Astrocyte of the cerebellum (primary cell): Measurements from ENCODE around the gene AKT3.
"Not testable (repeated sequence)": the region's sequence is repeated elsewhere in the genome, so short reads cannot be mapped to it uniquely, and the experiment has no call there.

Experiments
- DNase-seq: peaks from one replicate; pipeline ENCODE4 v3.0.0-alpha.2; 2011; ENCODE audit warnings: low read depth
- H3K4me3 ChIP-seq: 2 replicates; pipeline ENCODE4 v1.5.1; 2011; ENCODE audit warnings: mild to moderate bottlenecking, low read depth, low read length, moderate library complexity
- in situ Hi-C: cut with HindIII; loops from 2 replicates; pipeline ENCODE4 v1.10.0; 2017; ENCODE audit warnings: low sequenced_read_pairs
- TF ChIP-seq, protein P1 (sequence below): IDR thresholded peaks from 2 replicates; pipeline ENCODE4 v1.5.1; 2012; ENCODE audit warnings: low read length, low read depth, moderate library complexity, mild to moderate bottlenecking; ENCODE audit errors: missing control alignments

The AKT3 gene

DNA sequence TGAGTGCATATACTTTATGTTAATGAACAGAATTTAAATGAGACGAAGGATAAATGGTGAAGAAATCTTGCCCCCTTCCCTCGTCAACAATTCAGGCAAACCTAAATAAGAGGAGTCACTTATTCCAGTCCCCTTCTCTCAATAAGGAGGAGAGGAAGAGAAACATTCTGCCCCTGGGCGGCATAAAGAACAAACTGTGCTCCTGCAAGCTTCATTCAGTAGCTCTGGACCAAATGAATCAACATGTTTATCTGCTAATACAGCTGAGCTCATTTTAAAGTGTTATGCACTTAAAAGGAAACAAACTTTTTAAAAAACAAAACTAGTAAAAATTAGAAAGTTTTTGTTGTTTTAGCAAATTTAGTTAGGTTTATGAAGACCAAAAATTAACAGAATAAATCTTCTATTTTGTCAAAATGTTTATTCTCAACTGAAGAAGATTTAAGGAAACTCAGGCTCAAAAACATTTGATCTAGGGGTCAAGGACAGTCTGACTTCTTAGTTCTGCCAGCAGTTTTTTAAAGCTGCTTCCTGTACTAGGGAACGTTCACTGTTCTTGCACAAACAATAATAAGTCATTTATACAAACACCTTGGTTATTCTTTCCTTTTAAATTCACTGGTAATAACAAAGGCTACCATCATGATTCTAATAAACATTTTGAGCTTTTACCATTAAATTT, 58.3 kb downstream of the AKT3 start:
- no peak for DNase-seq
- TF ChIP-seq, protein P1, sequence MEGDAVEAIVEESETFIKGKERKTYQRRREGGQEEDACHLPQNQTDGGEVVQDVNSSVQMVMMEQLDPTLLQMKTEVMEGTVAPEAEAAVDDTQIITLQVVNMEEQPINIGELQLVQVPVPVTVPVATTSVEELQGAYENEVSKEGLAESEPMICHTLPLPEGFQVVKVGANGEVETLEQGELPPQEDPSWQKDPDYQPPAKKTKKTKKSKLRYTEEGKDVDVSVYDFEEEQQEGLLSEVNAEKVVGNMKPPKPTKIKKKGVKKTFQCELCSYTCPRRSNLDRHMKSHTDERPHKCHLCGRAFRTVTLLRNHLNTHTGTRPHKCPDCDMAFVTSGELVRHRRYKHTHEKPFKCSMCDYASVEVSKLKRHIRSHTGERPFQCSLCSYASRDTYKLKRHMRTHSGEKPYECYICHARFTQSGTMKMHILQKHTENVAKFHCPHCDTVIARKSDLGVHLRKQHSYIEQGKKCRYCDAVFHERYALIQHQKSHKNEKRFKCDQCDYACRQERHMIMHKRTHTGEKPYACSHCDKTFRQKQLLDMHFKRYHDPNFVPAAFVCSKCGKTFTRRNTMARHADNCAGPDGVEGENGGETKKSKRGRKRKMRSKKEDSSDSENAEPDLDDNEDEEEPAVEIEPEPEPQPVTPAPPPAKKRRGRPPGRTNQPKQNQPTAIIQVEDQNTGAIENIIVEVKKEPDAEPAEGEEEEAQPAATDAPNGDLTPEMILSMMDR = no peak
- in situ Hi-C loops = no loop called here
- no peak overlapping the region for H3K4me3 ChIP-seq

DNA sequence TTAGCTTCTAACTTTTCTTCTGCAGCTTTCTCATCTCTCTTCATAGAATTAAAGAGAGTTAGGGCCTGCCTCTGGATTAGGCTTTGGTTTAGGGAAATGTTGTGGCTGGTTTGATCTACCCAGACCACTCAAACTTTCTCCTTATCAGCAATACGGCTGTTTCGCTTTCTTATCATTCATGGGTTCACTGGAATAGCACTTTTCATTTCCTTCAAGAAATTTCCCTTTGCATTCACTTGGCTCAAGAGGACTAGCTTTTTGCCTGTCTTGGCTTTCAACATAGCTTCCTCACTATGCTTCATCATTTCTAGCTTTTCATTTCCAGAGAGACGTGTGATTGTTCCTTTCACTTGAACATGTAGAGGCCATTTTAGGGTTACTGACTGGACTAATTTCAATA, 59.6 kb downstream of the AKT3 start:
- H3K4me3 ChIP-seq = no peak overlapping the region
- in situ Hi-C loops = no loop called here
- TF ChIP-seq, protein P1 = no peak
- DNase-seq = no peak

- H3K4me3 ChIP-seq = no peak overlapping the region
- in situ Hi-C loops = no loop called here
- no peak for DNase-seq
- TF ChIP-seq, protein P1 = no peak
These were observed 63.5 kb downstream of the AKT3 start for GRCh38 chr1:243786531-243786930.

GRCh38 chr1:243784506-243784905, 65.5 kb downstream of the AKT3 start:
- in situ Hi-C loops = no loop called here
- no peak for DNase-seq
- H3K4me3 ChIP-seq = no peak overlapping the region
- TF ChIP-seq, protein P1 = no peak

DNA sequence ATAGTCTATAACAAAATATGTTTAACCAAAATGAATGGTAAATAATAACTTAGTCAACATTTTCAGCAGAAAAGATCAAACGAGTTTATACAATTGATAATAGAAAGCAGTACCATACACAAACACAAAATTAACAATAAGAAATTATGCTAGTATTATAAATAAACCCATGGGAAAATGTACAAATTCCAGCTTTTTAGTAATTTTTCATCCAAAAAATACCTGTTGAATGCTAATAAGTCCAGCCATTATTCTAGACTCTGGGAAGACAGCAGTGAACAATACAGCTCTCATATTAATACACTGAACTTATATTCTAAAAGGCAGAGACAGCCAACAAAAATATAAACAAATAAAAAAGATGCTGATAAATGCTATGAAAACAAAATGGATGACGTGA, 66.3 kb downstream of the AKT3 start:
- TF ChIP-seq, protein P1 = no peak
- DNase-seq = no peak
- in situ Hi-C loops = no loop called here
- no peak overlapping the region for H3K4me3 ChIP-seq

DNA sequence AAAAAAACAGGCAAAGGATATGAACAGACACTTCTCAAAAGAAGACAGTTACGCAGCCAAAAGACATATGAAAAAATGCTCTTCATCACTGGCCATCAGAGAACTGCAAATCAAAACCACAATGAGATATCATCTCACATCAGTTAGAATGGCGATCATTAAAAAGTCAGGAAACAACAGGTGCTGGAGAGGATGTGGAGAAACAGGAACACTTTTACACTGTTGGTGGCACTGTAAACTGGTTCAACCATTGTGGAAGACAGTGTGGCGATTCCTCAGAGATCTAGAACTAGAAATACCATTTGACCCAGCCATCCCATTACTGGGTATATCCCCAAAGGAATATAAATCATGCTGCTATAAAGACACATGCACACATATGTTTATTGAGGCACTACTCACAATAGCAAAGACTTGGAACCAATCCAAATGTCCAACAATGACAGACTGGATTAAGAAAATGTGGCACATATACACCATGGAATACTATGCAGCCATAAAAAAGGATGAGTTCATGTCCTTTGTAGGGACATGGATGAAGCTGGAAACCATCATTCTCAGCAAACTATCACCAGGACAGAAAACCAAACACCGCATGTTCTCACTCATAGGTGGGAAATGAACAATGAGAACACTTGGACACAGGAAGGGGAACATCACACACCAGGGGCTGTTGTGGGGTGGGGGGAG, 77.5 kb downstream of the AKT3 start:
- H3K4me3 ChIP-seq, DNase-seq, in situ Hi-C loops: not testable (repeated sequence)

DNA sequence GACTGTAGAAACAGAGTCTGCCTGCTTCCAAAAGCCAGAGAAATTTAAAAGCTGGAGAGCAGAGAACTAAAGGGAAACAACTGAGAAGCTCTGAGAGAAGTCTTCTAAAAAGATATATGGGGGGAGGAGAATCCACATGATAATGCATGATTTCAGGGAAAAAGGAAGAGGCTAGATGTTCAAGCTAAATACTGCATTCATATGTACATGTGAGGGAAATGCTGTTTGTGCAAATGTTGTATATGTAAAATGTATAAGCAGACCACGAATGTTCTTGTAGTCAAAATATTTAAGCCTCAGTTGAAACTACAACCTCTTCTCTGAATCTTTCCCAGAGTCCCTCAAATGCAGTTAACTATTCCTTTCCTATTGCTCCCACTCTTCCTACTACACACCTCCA, 79.2 kb downstream of the AKT3 start:
- TF ChIP-seq, protein P1 = no peak
- DNase-seq = no peak
- no peak overlapping the region for H3K4me3 ChIP-seq
- in situ Hi-C loops = no loop called here
